IPS-18a (cell line): Measurements from ENCODE around the gene GATAD2A.
A peak's percentile ranks its signal among the peaks of the same experiment; 100 is the strongest.

Experiments used
- H3K27ac ChIP-seq: one replicate; pipeline ENCODE4 v1.5.1; 2013; ENCODE audit warnings: low read length
- H3K27me3 ChIP-seq: one replicate; pipeline ENCODE4 v1.6.1; 2013; ENCODE audit warnings: mild to moderate bottlenecking, low read length; ENCODE audit not compliant: control insufficient read depth, insufficient read depth
- H3K36me3 ChIP-seq: one replicate; pipeline ENCODE4 v1.6.1; 2013; ENCODE audit warnings: low read depth, low read length; ENCODE audit not compliant: control insufficient read depth
- H3K4me1 ChIP-seq: one replicate; pipeline ENCODE4 v1.6.1; 2013; ENCODE audit warnings: low read depth, low read length; ENCODE audit not compliant: control insufficient read depth
- H3K4me3 ChIP-seq: one replicate; pipeline ENCODE4 v1.5.1; 2013; ENCODE audit warnings: low read length
- H3K9ac ChIP-seq: one replicate; pipeline ENCODE4 v1.6.1; 2013; ENCODE audit warnings: mild to moderate bottlenecking, low read length, moderate library complexity
- H3K9me3 ChIP-seq: one replicate; pipeline ENCODE4 v1.6.1; 2013; ENCODE audit warnings: low read depth, low read length; ENCODE audit not compliant: control insufficient read depth

Gene GATAD2A

GRCh38 chr19:19490214-19490968 lies 84.9 kb downstream of the GATAD2A start:
- peak overlapping the region; percentile 48 for H3K9ac ChIP-seq
- no peaks in the 10 kb centered on the region for H3K27me3 ChIP-seq
- no peaks in the 10 kb centered on the region for H3K9me3 ChIP-seq
- no peaks in the 10 kb centered on the region for H3K36me3 ChIP-seq
- H3K4me3 ChIP-seq: no peak overlapping the region
- H3K4me1 ChIP-seq: peaks cover 22% of the 10 kb centered on the region
- H3K27ac ChIP-seq: peak overlapping the region; percentile 85

DNA sequence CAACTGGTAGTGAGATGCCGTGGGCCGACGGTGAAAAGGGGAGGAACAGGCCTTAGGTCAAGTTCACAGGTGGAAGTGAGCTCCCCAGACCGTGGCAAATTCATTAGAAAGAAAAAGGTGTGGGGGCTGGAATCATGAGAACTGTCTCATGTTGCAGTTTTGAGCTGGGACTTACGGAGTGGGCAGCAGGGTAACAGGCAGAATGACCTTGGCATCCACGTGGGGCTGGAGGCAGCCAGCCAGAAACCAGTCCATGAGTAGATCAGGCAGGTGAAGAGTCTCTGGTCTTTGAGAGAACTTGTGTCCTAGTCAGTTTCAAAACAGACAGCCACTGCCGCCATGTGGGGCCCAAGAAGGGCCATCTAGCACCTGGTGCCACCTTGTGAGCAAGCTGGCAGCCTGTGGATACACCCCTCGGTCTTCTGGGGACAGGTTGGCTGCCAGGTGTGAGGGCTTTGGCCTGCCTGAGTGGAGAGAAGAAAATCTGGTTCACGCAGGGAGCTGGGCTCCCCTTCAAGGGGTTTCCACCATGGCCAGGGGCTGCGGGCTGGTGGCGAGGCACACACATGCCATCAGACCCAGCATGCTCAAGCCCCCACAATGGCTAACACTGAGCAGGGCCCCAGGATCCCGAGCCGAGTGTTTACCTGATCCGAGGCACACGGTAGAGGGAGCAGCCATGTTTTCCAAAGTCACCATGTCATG lies 86.0 kb downstream of the GATAD2A start:
- H3K9ac ChIP-seq: no peak overlapping the region
- H3K4me1 ChIP-seq: peaks cover 22% of the 10 kb centered on the region
- H3K27ac ChIP-seq: no peak overlapping the region
- H3K36me3 ChIP-seq: peaks cover 8% of the 10 kb centered on the region
- no peak overlapping the region for H3K4me3 ChIP-seq
- no peaks in the 10 kb centered on the region for H3K27me3 ChIP-seq
- H3K9me3 ChIP-seq: no peaks in the 10 kb centered on the region

- Histone ChIP-seq H3K4me1 (peaks cover 22% of the 10 kb centered on the region), H3K9ac (no peak overlapping the region), H3K27ac (no peak overlapping the region), H3K9me3 (no peaks in the 10 kb centered on the region), H3K27me3 (no peaks in the 10 kb centered on the region), H3K36me3 (peaks cover 13% of the 10 kb centered on the region), H3K4me3 (no peak overlapping the region)
These were observed 86.6 kb downstream of the GATAD2A start for GRCh38 chr19:19492026-19492610.

GRCh38 chr19:19493841-19494546 lies 88.5 kb downstream of the GATAD2A start:
- Histone ChIP-seq H3K9ac (no peak overlapping the region), H3K27me3 (no peaks in the 10 kb centered on the region), H3K36me3 (peaks cover 27% of the 10 kb centered on the region), H3K9me3 (no peaks in the 10 kb centered on the region), H3K4me1 (peaks cover 13% of the 10 kb centered on the region), H3K4me3 (no peak overlapping the region), H3K27ac (no peak overlapping the region)

- Histone ChIP-seq H3K4me1 (no peaks in the 10 kb centered on the region), H3K27me3 (no peaks in the 10 kb centered on the region), H3K4me3 (no peak overlapping the region), H3K9me3 (no peaks in the 10 kb centered on the region), H3K9ac (no peak overlapping the region), H3K36me3 (peaks cover 37% of the 10 kb centered on the region), H3K27ac (no peak overlapping the region)
These were observed 90.4 kb downstream of the GATAD2A start for GRCh38 chr19:19495614-19496603.

DNA sequence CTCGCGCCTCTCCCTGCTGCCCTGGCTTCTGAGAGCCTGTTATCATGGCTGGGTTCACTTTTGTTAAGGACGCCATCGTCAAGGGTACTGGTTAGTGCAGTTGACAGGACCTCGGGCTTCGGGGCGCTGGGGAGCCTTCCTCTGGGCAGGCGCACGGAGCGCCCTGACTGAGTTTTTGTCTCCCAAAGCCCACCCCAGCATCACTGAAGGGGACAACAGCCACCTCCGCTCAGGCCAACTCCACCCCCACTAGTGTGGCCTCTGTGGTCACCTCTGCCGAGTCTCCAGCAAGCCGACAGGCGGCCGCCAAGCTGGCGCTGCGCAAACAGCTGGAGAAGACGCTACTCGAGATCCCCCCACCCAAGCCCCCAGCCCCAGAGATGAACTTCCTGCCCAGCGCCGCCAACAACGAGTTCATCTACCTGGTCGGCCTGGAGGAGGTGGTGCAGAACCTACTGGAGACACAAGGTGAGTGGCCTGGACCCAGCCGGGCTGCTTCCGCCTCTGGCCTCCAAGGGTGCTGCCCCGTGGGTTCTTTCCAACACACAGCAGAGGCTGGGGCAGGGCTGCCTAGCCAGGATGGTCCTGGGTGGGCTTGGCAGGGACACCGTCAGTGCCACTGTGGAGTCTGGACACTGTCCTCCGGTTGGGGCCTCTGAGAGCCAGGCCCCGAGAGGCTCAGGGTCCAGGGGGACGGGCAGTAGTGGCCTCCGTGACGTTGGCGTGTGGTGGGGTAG lies 92.9 kb downstream of the GATAD2A start:
- H3K36me3 ChIP-seq: peaks cover 62% of the 10 kb centered on the region
- H3K27ac ChIP-seq: no peak overlapping the region
- H3K4me3 ChIP-seq: no peak overlapping the region
- no peak overlapping the region for H3K9ac ChIP-seq
- H3K4me1 ChIP-seq: no peaks in the 10 kb centered on the region
- no peaks in the 10 kb centered on the region for H3K27me3 ChIP-seq
- no peaks in the 10 kb centered on the region for H3K9me3 ChIP-seq

- Histone ChIP-seq H3K4me1 (no peaks in the 10 kb centered on the region), H3K27ac (no peak overlapping the region), H3K36me3 (peaks cover 69% of the 10 kb centered on the region), H3K9ac (no peak overlapping the region), H3K9me3 (no peaks in the 10 kb centered on the region), H3K4me3 (no peak overlapping the region), H3K27me3 (no peaks in the 10 kb centered on the region)
These were observed 94.0 kb downstream of the GATAD2A start for GRCh38 chr19:19499272-19499995.

- H3K36me3 ChIP-seq: peaks cover 82% of the 10 kb centered on the region
- no peak overlapping the region for H3K27ac ChIP-seq
- H3K4me3 ChIP-seq: no peak overlapping the region
These were observed 95.6 kb downstream of the GATAD2A start for GRCh38 chr19:19500975-19501644.

GRCh38 chr19:19501798-19502197 lies 96.3 kb downstream of the GATAD2A start:
- H3K4me3 ChIP-seq: no peak overlapping the region
- H3K27me3 ChIP-seq: no peaks in the 10 kb centered on the region
- H3K9me3 ChIP-seq: no peaks in the 10 kb centered on the region
- no peaks in the 10 kb centered on the region for H3K4me1 ChIP-seq
- H3K9ac ChIP-seq: no peak overlapping the region
- peaks cover 76% of the 10 kb centered on the region for H3K36me3 ChIP-seq
- no peak overlapping the region for H3K27ac ChIP-seq

More at GRCh38 chr19:19500975-19501644, 95.6 kb downstream of the GATAD2A start:
- H3K27me3 ChIP-seq: no peaks in the 10 kb centered on the region
- no peak overlapping the region for H3K9ac ChIP-seq
- no peaks in the 10 kb centered on the region for H3K9me3 ChIP-seq
- no peaks in the 10 kb centered on the region for H3K4me1 ChIP-seq
